Tibial artery (tissue), 4 donors: Measurements from ENCODE around the gene HABP2.

Experiments used
- DNase-seq, 2 donors: peaks; one replicate each; pipeline ENCODE4 v3.0.0-alpha.2; 2019
- H3K27ac ChIP-seq, 2 donors: fragments of 200-600 bp; sonication (generic) in 1 of 2; 1 replicate in 1 of 2; 2 replicates in 1 of 2; pipeline ENCODE4 v1.5.1; 2018 to 2019; ENCODE audit warnings: mild to moderate bottlenecking in 1 of 2
- H3K27me3 ChIP-seq, 2 donors: fragments of 200-600 bp; sonication (generic) in 1 of 2; one replicate each; pipeline versions ENCODE4 v1.5.1 to v1.6.0; 2016 to 2019
- H3K36me3 ChIP-seq, 3 donors: fragments of 200-600 bp; sonication (generic) in 2 of 3; one replicate each; pipeline ENCODE4 v1.5.1; 2016 to 2019; ENCODE audit warnings: mild to moderate bottlenecking in 2 of 3
- H3K4me1 ChIP-seq, 4 donors: fragments of 200-600 bp; sonication (generic) in 2 of 4; 1 replicate in 3 of 4; 2 replicates in 1 of 4; pipeline ENCODE4 v1.5.1; 2016 to 2019
- H3K4me3 ChIP-seq, 2 donors: fragments of 200-600 bp; sonication (generic) in 1 of 2; 1 replicate in 1 of 2; 2 replicates in 1 of 2; pipeline ENCODE4 v1.5.1; 2018 to 2019; ENCODE audit warnings: mild to moderate bottlenecking in 2 of 2
- H3K9me3 ChIP-seq, 3 donors: fragments of 200-600 bp; sonication (generic) in 1 of 3; one replicate each; pipeline ENCODE4 v1.5.1; 2016 to 2019
- intact Hi-C: fragments of 100-400 bp; cut with DNase I; formaldehyde crosslinking; loops from one replicate; pipeline ENCODE4 v1.15.0; 2023; ENCODE audit warnings: low total_unique reads
- TF ChIP-seq, protein P1 (sequence below), 2 experiments: fragments of 200-600 bp in 1 of 2; fragments of 450-650 bp in 1 of 2; IDR thresholded peaks; one replicate each; pipeline ENCODE4 v1.5.1; 2017 to 2019; ENCODE audit warnings: antibody characterized with exemption in 2 of 2, mild to moderate bottlenecking in 1 of 2, moderate library complexity in 1 of 2

Gene HABP2

DNA sequence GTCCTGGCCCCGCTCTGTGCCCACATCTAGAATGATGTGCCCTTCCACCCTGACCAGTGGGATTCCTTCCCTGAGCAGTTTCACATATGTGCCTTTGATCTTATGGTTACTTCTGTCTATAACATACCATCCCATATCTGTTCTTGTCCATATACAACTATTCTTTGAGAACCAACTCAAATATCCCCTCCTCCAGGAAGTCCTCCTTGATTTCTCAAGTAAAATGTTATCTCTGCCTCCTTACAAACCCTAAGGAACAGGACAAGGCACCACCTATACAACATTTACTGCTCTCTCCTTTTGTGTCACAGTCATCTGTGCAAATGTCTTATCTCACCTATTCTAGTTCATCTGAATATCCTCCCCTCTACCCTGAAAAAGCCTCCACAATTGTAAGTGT lies 28.2 kb downstream of the HABP2 start:
- Histone ChIP-seq H3K9me3 (no peaks in the 10 kb centered on the region), H3K27ac (no peak overlapping the region), H3K4me1 (no peaks in the 10 kb centered on the region), H3K27me3 (no peaks in the 10 kb centered on the region), H3K36me3 (no peaks in the 10 kb centered on the region), H3K4me3 (no peak overlapping the region)
- no peak for DNase-seq
- TF ChIP-seq, protein P1, sequence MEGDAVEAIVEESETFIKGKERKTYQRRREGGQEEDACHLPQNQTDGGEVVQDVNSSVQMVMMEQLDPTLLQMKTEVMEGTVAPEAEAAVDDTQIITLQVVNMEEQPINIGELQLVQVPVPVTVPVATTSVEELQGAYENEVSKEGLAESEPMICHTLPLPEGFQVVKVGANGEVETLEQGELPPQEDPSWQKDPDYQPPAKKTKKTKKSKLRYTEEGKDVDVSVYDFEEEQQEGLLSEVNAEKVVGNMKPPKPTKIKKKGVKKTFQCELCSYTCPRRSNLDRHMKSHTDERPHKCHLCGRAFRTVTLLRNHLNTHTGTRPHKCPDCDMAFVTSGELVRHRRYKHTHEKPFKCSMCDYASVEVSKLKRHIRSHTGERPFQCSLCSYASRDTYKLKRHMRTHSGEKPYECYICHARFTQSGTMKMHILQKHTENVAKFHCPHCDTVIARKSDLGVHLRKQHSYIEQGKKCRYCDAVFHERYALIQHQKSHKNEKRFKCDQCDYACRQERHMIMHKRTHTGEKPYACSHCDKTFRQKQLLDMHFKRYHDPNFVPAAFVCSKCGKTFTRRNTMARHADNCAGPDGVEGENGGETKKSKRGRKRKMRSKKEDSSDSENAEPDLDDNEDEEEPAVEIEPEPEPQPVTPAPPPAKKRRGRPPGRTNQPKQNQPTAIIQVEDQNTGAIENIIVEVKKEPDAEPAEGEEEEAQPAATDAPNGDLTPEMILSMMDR (IDR thresholded peaks at IDR 0.05): no peak
- intact Hi-C loops: no loop called here

DNA sequence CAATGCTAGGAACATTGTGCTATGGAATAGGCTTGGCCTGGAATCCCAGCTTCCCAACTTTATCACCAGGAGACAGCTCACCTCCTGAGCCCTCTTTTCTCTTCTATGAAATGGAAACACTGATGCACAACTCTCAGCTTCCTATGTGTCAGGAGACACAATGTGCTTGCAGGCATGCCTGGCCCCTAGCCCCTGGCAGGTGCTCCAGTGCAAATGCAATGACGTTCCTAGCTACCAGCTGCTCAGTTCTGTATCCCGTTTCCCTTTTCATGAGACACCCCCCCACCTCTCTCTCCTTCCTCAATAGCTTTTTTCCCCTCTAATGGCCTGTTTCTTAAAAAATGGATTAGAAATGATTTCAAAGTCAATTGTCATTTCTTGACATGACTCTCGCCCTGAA lies 30.7 kb downstream of the HABP2 start:
- H3K9me3 ChIP-seq: no peaks in the 10 kb centered on the region
- H3K36me3 ChIP-seq: no peaks in the 10 kb centered on the region
- H3K27me3 ChIP-seq: no peaks in the 10 kb centered on the region
- no peaks in the 10 kb centered on the region for H3K4me1 ChIP-seq
- no peak overlapping the region for H3K27ac ChIP-seq
- no peak overlapping the region for H3K4me3 ChIP-seq
- DNase-seq: no peak
- intact Hi-C loops: no loop called here
- TF ChIP-seq, protein P1 (IDR thresholded peaks at IDR 0.05): no peak

DNA sequence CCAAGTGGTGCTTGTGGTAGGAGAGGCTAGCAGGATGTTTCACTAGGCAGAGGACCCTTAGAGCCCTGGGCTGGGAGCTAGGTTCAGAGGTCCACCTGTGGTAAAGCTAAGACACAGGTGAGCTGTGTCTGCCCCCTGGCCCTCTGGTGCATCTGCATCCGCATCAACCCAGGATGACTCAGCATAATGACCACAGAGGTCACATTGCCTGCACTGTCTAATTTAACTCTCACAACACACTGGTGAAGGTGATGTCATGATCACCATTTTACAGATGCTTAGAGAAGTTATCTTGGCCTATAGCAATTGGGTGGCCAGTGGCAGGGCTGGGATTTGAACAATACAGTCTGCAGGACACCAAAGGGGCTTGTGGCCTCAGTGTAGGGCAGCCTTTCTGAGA lies 33.1 kb downstream of the HABP2 start:
- TF ChIP-seq, protein P1 (IDR thresholded peaks at IDR 0.05): no peak
- Histone ChIP-seq H3K4me3 (no peak overlapping the region), H3K27me3 (no peaks in the 10 kb centered on the region), H3K27ac (no peak overlapping the region), H3K36me3 (no peaks in the 10 kb centered on the region), H3K9me3 (no peaks in the 10 kb centered on the region), H3K4me1 (no peaks in the 10 kb centered on the region)
- DNase-seq: no peak
- intact Hi-C loops: no loop called here

DNA sequence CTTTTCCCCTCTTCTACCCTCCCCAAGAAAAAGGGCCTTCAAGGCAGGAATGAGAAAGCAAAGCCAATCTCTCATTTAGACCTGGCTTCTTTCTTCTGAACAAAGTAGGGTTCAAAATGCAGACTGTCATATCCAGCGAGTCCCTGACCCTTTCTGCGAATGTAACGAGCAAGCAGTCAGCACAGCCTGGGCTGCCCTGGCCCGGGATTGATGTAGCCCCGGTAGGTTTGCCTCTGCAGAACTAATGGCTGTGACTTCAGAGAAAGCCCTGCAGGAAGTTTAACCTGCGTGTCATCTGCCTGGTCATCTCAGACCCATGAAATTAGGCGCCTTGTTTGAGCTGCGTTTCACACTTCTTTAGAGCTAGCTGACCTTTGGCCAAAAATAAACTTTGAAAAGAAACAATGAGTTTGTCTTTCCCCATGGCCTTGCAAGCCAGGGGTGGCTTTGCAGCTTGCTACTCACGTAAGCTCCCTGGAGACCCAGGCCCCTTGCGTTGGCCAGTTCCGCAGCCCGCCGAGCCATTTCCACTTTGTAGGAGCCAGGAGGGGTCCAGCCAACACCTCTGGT lies 36.4 kb downstream of the HABP2 start:
- Histone ChIP-seq H3K4me3 (no peak overlapping the region), H3K27me3 (peaks cover 0 to 6% of the 10 kb centered on the region in 2 donors), H3K4me1 (no peaks in the 10 kb centered on the region), H3K27ac (no peak overlapping the region), H3K9me3 (no peaks in the 10 kb centered on the region), H3K36me3 (no peaks in the 10 kb centered on the region)
- intact Hi-C loops: no loop called here
- TF ChIP-seq, protein P1 (IDR thresholded peaks at IDR 0.05): no peak
- no peak for DNase-seq

DNA sequence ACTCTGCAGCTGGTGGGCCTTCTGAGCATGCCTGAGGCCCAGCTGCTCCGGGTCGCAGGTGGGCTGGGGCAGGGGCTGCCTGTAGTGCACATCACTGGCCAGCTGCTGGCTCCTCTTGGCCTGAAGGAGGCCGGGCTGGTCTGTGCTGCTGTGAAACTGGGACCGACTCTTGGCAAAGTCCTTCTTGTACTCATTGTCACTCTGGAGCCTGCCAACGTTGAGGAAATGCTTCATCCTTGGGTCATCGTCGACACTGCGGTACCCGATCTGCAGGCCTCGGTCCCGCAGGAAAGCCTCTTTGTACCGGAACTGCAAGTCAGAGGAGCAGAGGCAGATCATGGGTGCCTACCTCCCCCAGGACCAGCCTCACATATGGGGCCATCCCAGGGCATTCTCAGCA lies 37.7 kb downstream of the HABP2 start:
- intact Hi-C loops: no loop called here
- no peaks in the 10 kb centered on the region for H3K4me1 ChIP-seq
- no peak for DNase-seq
- H3K27me3 ChIP-seq: peaks cover 0 to 14% of the 10 kb centered on the region in 2 donors
- no peak overlapping the region for H3K4me3 ChIP-seq
- H3K36me3 ChIP-seq: no peaks in the 10 kb centered on the region
- no peak overlapping the region for H3K27ac ChIP-seq
- TF ChIP-seq, protein P1 (IDR thresholded peaks at IDR 0.05): no peak
- H3K9me3 ChIP-seq: no peaks in the 10 kb centered on the region

DNA sequence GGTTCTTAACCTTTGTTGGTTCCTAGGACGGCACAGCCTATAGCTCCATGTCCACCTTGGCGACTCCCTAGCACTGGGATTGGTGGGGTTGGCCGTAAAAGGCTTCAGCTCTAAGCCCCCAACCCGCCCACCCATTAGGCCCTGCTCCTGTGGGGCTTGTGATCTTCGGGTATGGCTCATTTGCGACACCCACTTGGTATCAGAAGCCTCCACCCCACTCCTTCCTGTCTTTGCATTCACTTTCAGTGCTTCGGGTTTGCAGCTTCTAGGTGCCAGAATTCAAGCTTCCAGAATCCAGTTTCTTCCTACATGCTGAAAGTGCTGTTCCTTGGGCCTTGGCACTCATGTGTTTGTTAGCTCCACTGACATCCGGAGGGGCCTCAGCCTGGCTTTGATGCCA lies 39.5 kb downstream of the HABP2 start:
- Histone ChIP-seq H3K27ac (no peak overlapping the region), H3K27me3 (peaks cover 0 to 14% of the 10 kb centered on the region in 2 donors), H3K9me3 (no peaks in the 10 kb centered on the region), H3K36me3 (no peaks in the 10 kb centered on the region), H3K4me3 (no peak overlapping the region), H3K4me1 (no peaks in the 10 kb centered on the region)
- DNase-seq: no peak
- intact Hi-C loops: no loop called here
- TF ChIP-seq, protein P1 (IDR thresholded peaks at IDR 0.05): no peak
